Esophagus squamous epithelium (tissue), 5 donors: ENCODE results near the gene CRB1. TPM values are rescaled to one million over a fixed set of nuclear protein-coding genes. Genes with fewer than 3 reads are reported as not detected.

Experiments
- DNase-seq: peaks from one replicate; lab custom pipeline; 2025; lab: John Stamatoyannopoulos, UW
- H3K27ac ChIP-seq, 4 donors: fragments of 200-600 bp; sonication (generic); one replicate each; pipeline ENCODE4 v1.5.1; 2016 to 2019; ENCODE audit warnings: mild to moderate bottlenecking in 1 of 4
- H3K27me3 ChIP-seq, 4 donors: fragments of 200-600 bp; sonication (generic); 1 replicate in 3 of 4; 2 replicates in 1 of 4; pipeline versions ENCODE4 v1.5.1 to v1.6.0; 2017 to 2021; ENCODE audit warnings: antibody characterized with exemption in 1 of 4
- H3K36me3 ChIP-seq, 3 donors: fragments of 200-600 bp; sonication (generic); one replicate each; pipeline ENCODE4 v1.5.1; 2016 to 2019
- H3K4me1 ChIP-seq, 3 donors: fragments of 200-600 bp; sonication (generic); one replicate each; pipeline ENCODE4 v1.5.1; 2017 to 2019
- H3K4me3 ChIP-seq, 4 donors: fragments of 200-600 bp; sonication (generic); 1 replicate in 3 of 4; 2 replicates in 1 of 4; pipeline ENCODE4 v1.5.1; 2016 to 2019; ENCODE audit warnings: mild to moderate bottlenecking in 2 of 4, moderate library complexity in 1 of 4
- H3K9me3 ChIP-seq, 3 donors: fragments of 200-600 bp; sonication (generic); one replicate each; pipeline ENCODE4 v1.5.1; 2016 to 2019
- CTCF ChIP-seq, 6 experiments: fragments of 450-650 bp in 4 of 6; fragments of 200-600 bp in 2 of 6; sonication (generic) in 2 of 6; IDR thresholded peaks; one replicate each; pipeline ENCODE4 v1.5.1; 2016 to 2019; ENCODE audit warnings: antibody characterized with exemption in 6 of 6, mild to moderate bottlenecking in 4 of 6, moderate library complexity in 4 of 6
- POLR2A ChIP-seq, 4 donors: fragments of 450-650 bp; IDR thresholded peaks; one replicate each; pipeline ENCODE4 v1.6.1; 2017; ENCODE audit warnings: antibody characterized with exemption in 4 of 4, mild to moderate bottlenecking in 4 of 4, moderate library complexity in 3 of 4
- WGBS, 2 donors: methylation state at CpG; one replicate each; pipeline ENCODE4 v1.1.5; 2018; 5-methylcytosine and 5-hydroxymethylcytosine counted together
- intact Hi-C: fragments of 100-400 bp; cut with DNase I; formaldehyde crosslinking; loops from one replicate; pipeline ENCODE4 v1.15.0; 2022
- total RNA-seq, 4 donors: library from RNA; depleted of rRNA; stranded (reverse); fragments of >200 nt; gene quantifications; one replicate each; pipeline ENCODE4 v1.1.0, GENCODE V29; 2016
- donor health status: DM: yes; HTN: yes; CAD: no.

Gene CRB1
- total RNA-seq, 4 donors from 2014 or later: 0.19 TPM; not detected in 3

GRCh38 chr1:197286634-197287033 is 18.6 kb downstream of the CRB1 start:
- H3K27me3 ChIP-seq: no peaks in the 10 kb centered on the region
- H3K4me1 ChIP-seq: no peaks in the 10 kb centered on the region
- no peaks in the 10 kb centered on the region for H3K36me3 ChIP-seq
- no peak overlapping the region for H3K27ac ChIP-seq
- DNase-seq: no peak
- intact Hi-C loops: no loop called here
- no peak overlapping the region for H3K4me3 ChIP-seq
- TF ChIP-seq POLR2A (IDR thresholded peaks at IDR 0.05) (no peak), CTCF (IDR thresholded peaks at IDR 0.05) (no peak)
- 89 to 96% methylated on average over 1 of the region's 1 CpG for WGBS, 2 donors
- H3K9me3 ChIP-seq: no peaks in the 10 kb centered on the region

DNA sequence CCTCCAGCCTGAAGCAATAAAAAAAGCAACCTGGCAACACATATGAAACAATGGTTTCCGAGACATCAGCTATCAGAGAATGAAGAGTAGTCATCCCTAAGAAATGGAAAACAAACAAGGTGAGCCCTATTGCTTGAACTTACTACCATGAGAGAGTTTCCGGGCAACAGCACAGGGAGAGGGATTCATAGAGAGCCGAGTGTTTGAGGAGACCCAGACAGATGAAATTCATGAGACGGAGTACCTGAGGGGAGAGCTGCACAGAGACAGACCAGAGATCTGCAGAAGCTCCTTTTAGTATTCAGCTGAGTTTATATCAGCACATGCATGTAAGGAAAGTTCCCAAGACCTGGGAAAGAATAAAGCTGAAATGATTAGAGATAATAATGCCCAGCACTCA is 19.8 kb downstream of the CRB1 start:
- intact Hi-C loops: no loop called here
- Histone ChIP-seq H3K27me3 (no peaks in the 10 kb centered on the region), H3K9me3 (no peaks in the 10 kb centered on the region), H3K36me3 (no peaks in the 10 kb centered on the region), H3K27ac (no peak overlapping the region), H3K4me3 (no peak overlapping the region), H3K4me1 (no peaks in the 10 kb centered on the region)
- WGBS, 2 donors: 68 to 71% methylated on average over 4 of the region's 4 CpGs
- TF ChIP-seq POLR2A (IDR thresholded peaks at IDR 0.05) (no peak), CTCF (IDR thresholded peaks at IDR 0.05) (no peak)
- DNase-seq: no peak

GRCh38 chr1:197302775-197303174 is 34.7 kb downstream of the CRB1 start:
- TF ChIP-seq POLR2A (IDR thresholded peaks at IDR 0.05): no peak
- no peak for TF ChIP-seq CTCF (IDR thresholded peaks at IDR 0.05)
- no peak for DNase-seq
- no peak overlapping the region for H3K27ac ChIP-seq
- no peaks in the 10 kb centered on the region for H3K9me3 ChIP-seq
- H3K4me1 ChIP-seq: no peaks in the 10 kb centered on the region
- no peak overlapping the region for H3K4me3 ChIP-seq
- no peaks in the 10 kb centered on the region for H3K36me3 ChIP-seq
- intact Hi-C loops: no loop called here
- H3K27me3 ChIP-seq: no peaks in the 10 kb centered on the region

DNA sequence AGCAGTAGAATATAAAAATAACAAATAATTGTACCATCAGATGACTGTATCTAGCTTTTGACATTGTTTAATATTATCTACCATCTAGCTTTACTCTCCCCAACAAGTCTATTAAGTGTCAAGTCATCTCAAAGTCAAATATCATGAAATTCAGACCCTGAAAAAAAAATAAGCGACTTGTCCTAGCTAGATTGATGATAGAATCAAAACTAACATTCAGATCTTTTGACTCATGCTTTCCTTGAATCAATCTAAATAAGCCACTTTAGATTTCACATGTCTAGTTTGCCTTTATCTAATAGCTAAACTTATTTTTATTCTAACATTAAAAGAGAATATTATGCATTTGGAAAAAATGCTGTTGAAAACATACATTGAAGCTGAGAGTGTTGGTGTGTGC is 35.4 kb downstream of the CRB1 start:
- no peak overlapping the region for H3K4me3 ChIP-seq
- H3K4me1 ChIP-seq: no peaks in the 10 kb centered on the region
- TF ChIP-seq POLR2A (IDR thresholded peaks at IDR 0.05) (no peak), CTCF (IDR thresholded peaks at IDR 0.05) (no peak)
- intact Hi-C loops: no loop called here
- H3K36me3 ChIP-seq: no peaks in the 10 kb centered on the region
- 58 to 82% methylated on average over 1 of the region's 1 CpG for WGBS, 2 donors
- no peaks in the 10 kb centered on the region for H3K9me3 ChIP-seq
- no peaks in the 10 kb centered on the region for H3K27me3 ChIP-seq
- DNase-seq: no peak
- H3K27ac ChIP-seq: no peak overlapping the region

DNA sequence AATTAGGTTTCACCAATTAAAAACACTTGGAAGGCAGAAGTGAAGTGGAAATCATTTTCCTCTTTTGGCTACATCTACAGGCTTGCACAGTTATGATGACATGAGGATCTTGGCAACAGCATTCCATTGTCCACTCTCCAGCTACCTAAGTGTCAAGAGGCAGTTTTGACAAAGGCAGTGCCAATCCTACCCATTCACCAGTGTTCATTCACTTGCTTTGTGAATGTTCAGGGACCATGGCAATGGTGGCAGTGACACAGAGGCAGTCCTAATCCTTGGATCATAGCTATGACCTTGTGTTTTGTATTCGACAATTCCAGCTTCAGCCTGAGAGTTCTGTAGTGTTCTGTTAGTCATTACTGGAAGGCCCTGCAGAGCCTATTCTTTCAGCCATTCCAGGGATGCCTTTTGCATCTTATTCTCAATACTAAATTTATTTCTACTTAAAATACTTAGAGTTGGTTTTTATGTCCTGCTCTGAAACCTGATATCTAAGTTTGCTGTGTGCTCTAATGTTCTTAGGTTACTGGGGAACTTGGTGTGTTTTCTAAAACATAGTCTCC is 36.7 kb downstream of the CRB1 start:
- Histone ChIP-seq H3K27me3 (no peaks in the 10 kb centered on the region), H3K4me3 (no peak overlapping the region), H3K4me1 (no peaks in the 10 kb centered on the region), H3K36me3 (no peaks in the 10 kb centered on the region), H3K27ac (no peak overlapping the region), H3K9me3 (no peaks in the 10 kb centered on the region)
- no peak for DNase-seq
- intact Hi-C loops: no loop called here
- WGBS, 2 donors: 80 to 83% methylated on average over 1 of the region's 1 CpG
- TF ChIP-seq CTCF (IDR thresholded peaks at IDR 0.05): no peak
- TF ChIP-seq POLR2A (IDR thresholded peaks at IDR 0.05): no peak
